H9 (cell line): ENCODE measurements around the gene TTC12. TPM values are rescaled to one million over a fixed set of nuclear protein-coding genes. Genes with fewer than 3 reads are reported as not detected.

Experiments
- DNase-seq: peaks from one replicate; pipeline ENCODE4 v3.0.0-alpha.2; 2017
- H2AFZ ChIP-seq: one replicate; pipeline ENCODE4 v1.6.1; 2013; ENCODE audit warnings: mild to moderate bottlenecking, low read length, control low read depth, moderate library complexity
- H2AK5ac ChIP-seq: 2 replicates; pipeline ENCODE4 v1.6.1; 2013; ENCODE audit warnings: low read length, control low read depth, mixed read lengths; ENCODE audit not compliant: insufficient read length
- H2BK120ac ChIP-seq: one replicate; pipeline ENCODE4 v1.6.1; 2013; ENCODE audit warnings: low read depth, mild to moderate bottlenecking, low read length, control low read depth, inconsistent platforms; ENCODE audit not compliant: poor library complexity, severe bottlenecking
- H2BK12ac ChIP-seq: 2 replicates; pipeline ENCODE4 v1.6.1; 2013; ENCODE audit warnings: low read length, control low read depth, mixed read lengths, low read depth; ENCODE audit not compliant: insufficient read length
- H2BK15ac ChIP-seq: 2 replicates; pipeline ENCODE4 v1.6.1; 2013; ENCODE audit warnings: low read depth, low read length, control low read depth
- H2BK20ac ChIP-seq: one replicate; pipeline ENCODE4 v1.6.1; 2013; ENCODE audit warnings: low read depth, mild to moderate bottlenecking, low read length, control low read depth, inconsistent platforms; ENCODE audit not compliant: poor library complexity, severe bottlenecking
- H2BK5ac ChIP-seq: 2 replicates; pipeline ENCODE4 v1.6.1; 2013; ENCODE audit warnings: low read length, control low read depth, mixed read lengths; ENCODE audit not compliant: insufficient read length
- H3K14ac ChIP-seq: 2 replicates; pipeline ENCODE4 v1.6.1; 2013; ENCODE audit warnings: low read length, control low read depth; ENCODE audit not compliant: insufficient read depth
- H3K18ac ChIP-seq: 2 replicates; pipeline ENCODE4 v1.6.1; 2013; ENCODE audit warnings: low read depth, mild to moderate bottlenecking, mixed read lengths, low read length, control low read depth; ENCODE audit not compliant: insufficient read length
- H3K23ac ChIP-seq: 2 replicates; pipeline ENCODE4 v1.6.1; 2013; ENCODE audit warnings: low read length, control low read depth, mixed read lengths, low read depth; ENCODE audit not compliant: insufficient read length
- H3K23me2 ChIP-seq: 2 replicates; pipeline ENCODE4 v1.6.1; 2013; ENCODE audit warnings: low read depth, mild to moderate bottlenecking, mixed read lengths, low read length, control low read depth; ENCODE audit not compliant: insufficient read length, poor library complexity, severe bottlenecking
- H3K27ac ChIP-seq: 2 replicates; pipeline ENCODE4 v1.5.1; 2013; ENCODE audit warnings: low read length, control low read depth, mixed read lengths, low read depth; ENCODE audit not compliant: insufficient read length
- H3K27me3 ChIP-seq: 2 replicates; pipeline ENCODE4 v1.6.1; 2013; ENCODE audit warnings: low read length, control low read depth, inconsistent platforms; ENCODE audit not compliant: insufficient read depth
- H3K4ac ChIP-seq: 2 replicates; pipeline ENCODE4 v1.6.1; 2013; ENCODE audit warnings: low read depth, mild to moderate bottlenecking, control low read depth, inconsistent platforms, low read length, moderate library complexity
- H3K4me1 ChIP-seq: 2 replicates; pipeline ENCODE4 v1.6.1; 2013; ENCODE audit warnings: low read length, control low read depth, inconsistent platforms; ENCODE audit not compliant: insufficient read depth
- H3K4me2 ChIP-seq: 2 replicates; pipeline ENCODE4 v1.6.1; 2013; ENCODE audit warnings: low read length, control low read depth, mixed read lengths; ENCODE audit not compliant: insufficient read length, insufficient read depth
- H3K56ac ChIP-seq: 2 replicates; pipeline ENCODE4 v1.6.1; 2013; ENCODE audit warnings: low read depth, mild to moderate bottlenecking, mixed read lengths, low read length, control low read depth; ENCODE audit not compliant: insufficient read length
- H3K79me1 ChIP-seq: 2 replicates; pipeline ENCODE4 v1.6.1; 2013; ENCODE audit warnings: low read depth, mild to moderate bottlenecking, moderate library complexity, low read length, control low read depth, inconsistent platforms; ENCODE audit not compliant: insufficient read depth, poor library complexity, severe bottlenecking
- H3K79me2 ChIP-seq: 2 replicates; pipeline ENCODE4 v1.6.1; 2013; ENCODE audit warnings: low read length, control low read depth, inconsistent platforms; ENCODE audit not compliant: insufficient read depth
- H3K9ac ChIP-seq: 2 replicates; pipeline ENCODE4 v1.6.1; 2013; ENCODE audit warnings: low read length, control low read depth, mixed read lengths; ENCODE audit not compliant: insufficient read length; ENCODE audit errors: extremely low read depth
- H3K9me3 ChIP-seq: one replicate; pipeline ENCODE4 v1.6.1; 2013; ENCODE audit warnings: low read depth, low read length, inconsistent platforms; ENCODE audit not compliant: control insufficient read depth
- H3T11ph ChIP-seq: one replicate; pipeline ENCODE4 v1.6.1; 2013; ENCODE audit warnings: mild to moderate bottlenecking, low read length, control low read depth, inconsistent platforms
- H4K20me1 ChIP-seq: one replicate; pipeline ENCODE4 v1.6.1; 2013; ENCODE audit not compliant: control insufficient read depth, insufficient read length, insufficient read depth
- H4K5ac ChIP-seq: 2 replicates; pipeline ENCODE4 v1.6.1; 2013; ENCODE audit warnings: low read depth, mild to moderate bottlenecking, mixed read lengths, low read length, control low read depth; ENCODE audit not compliant: insufficient read length
- H4K8ac ChIP-seq: replicated peaks from 2 replicates; pipeline ENCODE4 v1.6.1; 2013; ENCODE audit warnings: low read length, control low read depth, mixed read lengths, low read depth; ENCODE audit not compliant: insufficient read length
- H4K91ac ChIP-seq: 2 replicates; pipeline ENCODE4 v1.6.1; 2013; ENCODE audit warnings: low read depth, mild to moderate bottlenecking, moderate library complexity, mixed read lengths, low read length, control low read depth; ENCODE audit not compliant: insufficient read length
- H3K27ac Mint-ChIP-seq, 3 experiments: 2 replicates in 2 of 3; 3 replicates in 1 of 3; pipeline ENCODE4 v1.8.0; 2020 to 2021; ENCODE audit warnings: mixed read lengths in 3 of 3, mild to moderate bottlenecking in 1 of 3, moderate library complexity in 1 of 3
- H3K27me3 Mint-ChIP-seq: 2 replicates; pipeline ENCODE4 v1.8.0; 2021; ENCODE audit warnings: low read depth, mild to moderate bottlenecking, moderate library complexity, mixed read lengths
- H3K36me3 Mint-ChIP-seq, 3 experiments: 2 replicates in 2 of 3; 3 replicates in 1 of 3; pipeline ENCODE4 v1.8.0; 2020 to 2021; ENCODE audit warnings: low read depth in 3 of 3, mixed read lengths in 3 of 3; ENCODE audit not compliant: insufficient read depth in 1 of 3
- H3K4me1 Mint-ChIP-seq, 2 experiments: 2 replicates each; pipeline ENCODE4 v1.8.0; 2020; ENCODE audit warnings: mixed read lengths in 2 of 2
- H3K4me3 Mint-ChIP-seq, 2 experiments: 2 replicates in 1 of 2; 3 replicates in 1 of 2; pipeline ENCODE4 v1.8.0; 2020 to 2021; ENCODE audit warnings: mild to moderate bottlenecking in 2 of 2, mixed read lengths in 2 of 2, moderate library complexity in 1 of 2
- H3K9me3 Mint-ChIP-seq, 2 experiments: 2 replicates in 1 of 2; 3 replicates in 1 of 2; pipeline ENCODE4 v1.8.0; 2020; ENCODE audit warnings: mild to moderate bottlenecking in 2 of 2, mixed read lengths in 2 of 2, moderate library complexity in 1 of 2
- WGBS: extraction: QIAGEN DNeasy Blood & Tissue Kit; methylation state at CpG from one replicate; pipeline ENCODE4 v1.1.7; 2013; ENCODE audit warnings: missing lambda C conversion rate, low lambda C conversion rate, mixed read lengths; ENCODE audit not compliant: insufficient read length; ENCODE audit errors: extremely low coverage; 5-methylcytosine and 5-hydroxymethylcytosine counted together
- total RNA-seq: library from RNA; stranded (reverse); gene quantifications from 2 replicates; pipeline ENCODE4 v1.2.1, GENCODE V29; 2021
- TF ChIP-seq, protein P1 (sequence below): fragments of 200-600 bp; sonication (generic); conservative IDR thresholded peaks from 3 replicates; pipeline ENCODE4 v1.8.0; 2021; ENCODE audit warnings: antibody characterized with exemption, mild to moderate bottlenecking

TTC12 gene
- total RNA-seq, 1 experiment from 2014 or later = 8.3 TPM

GRCh38 chr11:113272927-113273615, 41.3 kb upstream of the TTC12 start:
- DNase-seq = no peak
- no peak overlapping the region for H3K4ac ChIP-seq
- Mint-ChIP-seq H3K36me3 (no peaks in the 10 kb centered on the region), H3K27ac (peak overlapping the region in 1 of 3 experiments; percentile 16; a peak in 2 of 7 replicates), H3K27me3 (no peaks in the 10 kb centered on the region; the same call in 1 of the 2 replicates), H3K9me3 (no peaks in the 10 kb centered on the region), H3K4me3 (no peak overlapping the region), H3K4me1 (peaks cover 0 to 4% of the 10 kb centered on the region in 2 experiments; a peak in 1 of 4 replicates)
- H3T11ph ChIP-seq = no peak overlapping the region
- H3K23me2 ChIP-seq = no peaks in the 10 kb centered on the region
- TF ChIP-seq, protein P1, sequence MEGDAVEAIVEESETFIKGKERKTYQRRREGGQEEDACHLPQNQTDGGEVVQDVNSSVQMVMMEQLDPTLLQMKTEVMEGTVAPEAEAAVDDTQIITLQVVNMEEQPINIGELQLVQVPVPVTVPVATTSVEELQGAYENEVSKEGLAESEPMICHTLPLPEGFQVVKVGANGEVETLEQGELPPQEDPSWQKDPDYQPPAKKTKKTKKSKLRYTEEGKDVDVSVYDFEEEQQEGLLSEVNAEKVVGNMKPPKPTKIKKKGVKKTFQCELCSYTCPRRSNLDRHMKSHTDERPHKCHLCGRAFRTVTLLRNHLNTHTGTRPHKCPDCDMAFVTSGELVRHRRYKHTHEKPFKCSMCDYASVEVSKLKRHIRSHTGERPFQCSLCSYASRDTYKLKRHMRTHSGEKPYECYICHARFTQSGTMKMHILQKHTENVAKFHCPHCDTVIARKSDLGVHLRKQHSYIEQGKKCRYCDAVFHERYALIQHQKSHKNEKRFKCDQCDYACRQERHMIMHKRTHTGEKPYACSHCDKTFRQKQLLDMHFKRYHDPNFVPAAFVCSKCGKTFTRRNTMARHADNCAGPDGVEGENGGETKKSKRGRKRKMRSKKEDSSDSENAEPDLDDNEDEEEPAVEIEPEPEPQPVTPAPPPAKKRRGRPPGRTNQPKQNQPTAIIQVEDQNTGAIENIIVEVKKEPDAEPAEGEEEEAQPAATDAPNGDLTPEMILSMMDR = no peak
- H2BK15ac ChIP-seq = no peak overlapping the region
- H2BK20ac ChIP-seq = no peak overlapping the region
- H3K23ac ChIP-seq = no peak overlapping the region
- H3K14ac ChIP-seq = no peak overlapping the region
- H3K4me2 ChIP-seq = no peak overlapping the region
- no peak overlapping the region for H2BK120ac ChIP-seq
- no peaks in the 10 kb centered on the region for H3K79me1 ChIP-seq
- no peak overlapping the region for H3K18ac ChIP-seq
- H3K9ac ChIP-seq = no peak overlapping the region
- no peaks in the 10 kb centered on the region for H3K9me3 ChIP-seq
- no CpG with 5 or more reads among the region's 34 CpGs for WGBS
- no peak overlapping the region for H4K8ac ChIP-seq
- no peak overlapping the region for H2BK12ac ChIP-seq
- H3K27me3 ChIP-seq = no peaks in the 10 kb centered on the region
- H4K5ac ChIP-seq = no peak overlapping the region
- H2BK5ac ChIP-seq = no peak overlapping the region
- no peaks in the 10 kb centered on the region for H3K79me2 ChIP-seq
- no peak overlapping the region for H3K56ac ChIP-seq
- no peak overlapping the region for H4K91ac ChIP-seq
- H3K27ac ChIP-seq = no peak overlapping the region
- no peaks in the 10 kb centered on the region for H4K20me1 ChIP-seq
- H3K4me1 ChIP-seq = no peaks in the 10 kb centered on the region
- no peak overlapping the region for H2AFZ ChIP-seq
- H2AK5ac ChIP-seq = no peak overlapping the region
